Stimulated activated CD4-positive, alpha-beta T cell treated with anti-CD3 and anti-CD28 coated beads, Interleukin-4, amount 100 ng/mL, for 4 hours (primary cell): Measurements from ENCODE around the gene PMEL.
"Not testable (repeated sequence)": the region's sequence is repeated elsewhere in the genome, so short reads cannot be mapped to it uniquely, and the experiment has no call there.

ENCODE experiments used
- DNase-seq, 2 experiments: peaks; one replicate each; pipeline ENCODE4 v3.0.0-alpha.2; 2020

Gene PMEL

DNA sequence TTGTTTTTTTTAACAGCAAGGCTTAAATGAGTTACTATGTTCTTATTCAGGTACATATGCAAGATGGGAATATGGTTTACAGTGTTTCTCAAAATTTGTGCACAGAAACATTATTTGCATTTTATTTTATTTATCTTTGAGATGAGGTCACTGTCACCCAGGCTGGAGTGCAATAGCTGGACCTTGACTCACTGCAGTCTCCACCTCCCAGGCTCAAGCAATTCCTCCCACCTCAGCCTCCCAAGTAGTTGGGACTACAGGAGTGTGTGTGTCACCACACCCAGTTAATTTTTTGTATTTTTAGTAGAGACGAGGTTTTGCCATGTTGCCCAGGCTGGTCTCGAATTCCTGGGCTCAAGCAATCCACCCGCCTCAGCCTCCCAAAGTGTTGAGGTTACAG, 46.8 kb downstream of the PMEL start:
- DNase-seq, result not testable (repeated sequence)

DNA sequence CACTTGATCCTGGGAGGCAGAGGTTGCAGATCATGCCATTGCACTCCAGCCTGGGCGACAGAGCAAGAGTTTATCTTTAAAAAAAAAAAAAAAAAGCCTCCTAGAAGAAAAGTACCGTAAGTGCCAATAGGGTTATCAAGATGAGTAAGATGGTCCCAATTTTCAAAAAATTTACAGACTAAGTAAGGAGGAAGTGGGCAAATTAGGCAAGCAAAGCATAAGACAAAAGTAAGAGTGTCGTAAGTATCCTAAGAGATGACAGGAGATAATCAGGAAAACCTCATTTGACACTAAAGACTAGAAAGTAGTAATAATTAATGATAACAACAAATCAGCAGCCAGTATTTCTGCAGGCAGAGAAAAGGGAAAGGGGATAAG, 50.4 kb downstream of the PMEL start:
- no peak for DNase-seq

- no peak for DNase-seq
These were observed 52.9 kb downstream of the PMEL start for GRCh38 chr12:55912908-55913307.

DNA sequence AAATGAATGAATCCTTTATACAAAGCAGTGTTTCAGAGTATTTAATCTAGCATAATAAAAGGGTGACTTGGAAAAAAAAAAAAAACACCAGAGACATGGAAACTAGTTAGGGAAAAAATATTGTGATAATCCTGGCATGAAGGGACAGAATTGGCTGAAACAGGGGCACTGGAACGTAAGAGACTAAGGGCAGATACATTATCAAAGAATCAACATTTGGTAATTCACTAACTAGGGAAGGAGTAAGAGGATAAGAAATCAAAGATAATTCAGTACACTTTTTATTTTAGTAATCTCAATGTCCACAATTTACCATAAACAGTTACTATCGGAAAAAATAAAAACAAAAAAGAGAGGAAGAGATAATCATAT, 56.3 kb downstream of the PMEL start:
- no peak for DNase-seq

- DNase-seq, result no peak
These were observed 56.9 kb downstream of the PMEL start for GRCh38 chr12:55908726-55909512.

- DNase-seq, result no peak
These were observed 59.8 kb downstream of the PMEL start for GRCh38 chr12:55906056-55906455.
